CD4-positive, alpha-beta T cell treated with Interleukin-6 at 100 ng/mL for 8 hours (primary cell): ENCODE data around the gene NHLRC4.

Source experiments
- DNase-seq: peaks from one replicate; pipeline ENCODE4 v3.0.0-alpha.2; 2020; ENCODE audit warnings: mixed read lengths, low spot score

The NHLRC4 gene

GRCh38 chr16:553601-554296, 13.1 kb upstream of the NHLRC4 start:
- no peak for DNase-seq

DNA sequence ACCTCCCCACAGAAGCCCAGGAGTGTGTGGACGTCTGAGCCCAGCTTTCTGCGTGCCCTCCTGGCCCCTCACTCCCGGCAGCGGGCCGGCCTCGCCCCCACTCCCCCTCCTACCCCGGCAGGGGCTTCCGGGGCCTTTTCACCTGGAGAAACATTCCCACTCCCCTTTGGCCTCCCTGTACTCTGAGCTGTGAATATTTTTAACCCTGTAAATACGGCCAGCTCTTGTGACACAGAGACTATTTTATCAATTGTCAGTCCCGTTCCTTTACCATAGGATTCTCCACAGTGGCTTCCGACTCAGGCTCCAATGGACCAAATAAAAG, 12.5 kb upstream of the NHLRC4 start:
- DNase-seq: no peak

DNA sequence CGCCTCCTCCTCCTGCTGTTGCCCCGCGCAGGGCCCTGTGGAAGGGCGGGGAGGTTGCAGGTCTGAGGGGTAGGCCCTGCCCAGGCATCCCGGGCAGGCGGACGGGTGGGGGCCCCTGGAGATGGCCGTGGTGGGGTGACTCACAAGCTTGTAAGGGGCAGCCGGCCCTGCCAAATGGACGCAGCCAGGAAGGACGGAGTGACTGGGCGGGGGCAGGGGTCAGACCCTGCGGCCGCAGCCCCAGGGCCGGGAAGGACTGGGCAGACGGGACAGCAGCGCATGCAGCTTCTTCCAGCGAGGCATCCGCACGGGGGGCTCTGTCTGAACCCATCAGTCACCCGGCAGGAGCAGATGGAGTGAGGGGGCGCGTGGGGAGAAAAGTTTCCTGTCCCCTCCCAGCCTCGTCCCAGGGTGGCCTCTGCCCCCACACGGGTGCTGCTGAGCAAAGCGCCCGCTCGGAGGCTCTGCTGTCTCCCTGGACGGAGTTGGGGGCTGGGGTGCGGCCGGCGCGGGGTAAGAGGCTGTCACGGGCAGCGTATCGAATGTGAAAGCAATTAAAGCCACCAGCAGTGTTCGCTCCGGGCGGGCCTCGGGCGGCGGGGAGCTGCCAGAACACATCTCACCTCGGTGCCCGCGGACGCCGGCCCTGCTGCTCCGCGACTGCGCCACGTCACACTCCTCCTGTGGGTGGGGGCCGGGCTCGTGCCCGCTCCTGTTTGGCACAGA, 12.0 kb upstream of the NHLRC4 start:
- DNase-seq: no peak

GRCh38 chr16:555528-556473, 11.0 kb upstream of the NHLRC4 start:
- DNase-seq: no peak

- no peak for DNase-seq
Measured at GRCh38 chr16:556474-557173, 10.2 kb upstream of the NHLRC4 start.

GRCh38 chr16:557463-558297, 9.1 kb upstream of the NHLRC4 start:
- no peak for DNase-seq

DNA sequence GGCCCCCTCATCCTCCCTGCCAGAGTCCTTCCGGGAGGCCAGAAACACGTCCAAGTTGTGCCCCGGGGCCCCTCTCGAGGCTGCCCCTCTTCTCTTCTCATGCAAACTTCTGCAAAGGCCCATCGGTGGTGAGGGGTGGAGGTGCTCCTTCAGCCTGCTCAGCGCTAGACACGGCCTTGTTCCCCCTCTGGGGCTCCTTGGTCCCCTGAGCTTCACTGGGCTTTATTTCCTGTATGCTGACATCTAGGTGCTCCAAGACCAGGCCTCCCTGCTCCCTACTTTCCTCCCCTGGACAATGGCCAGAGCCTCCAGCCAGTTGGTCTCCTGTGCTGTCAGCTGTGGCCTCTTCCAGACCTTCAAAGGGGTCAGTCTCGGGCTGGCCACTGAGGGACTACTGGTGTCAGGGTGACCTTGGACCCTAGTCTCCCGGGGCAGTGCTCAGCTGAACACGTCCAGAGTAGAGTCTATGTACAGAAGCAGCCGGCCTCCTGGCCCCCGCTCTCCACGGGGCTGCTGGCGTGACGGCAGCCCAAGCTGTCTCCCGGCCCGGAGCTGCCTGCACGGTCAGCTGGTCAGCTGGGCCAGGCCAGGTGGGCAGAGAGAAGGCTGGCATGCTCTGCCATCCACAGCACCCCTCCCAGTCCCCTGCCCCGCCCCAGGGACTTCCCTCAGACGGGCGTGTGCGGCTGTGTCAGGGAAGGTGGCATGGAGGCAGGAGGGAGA, 8.3 kb upstream of the NHLRC4 start:
- DNase-seq: no peak

DNA sequence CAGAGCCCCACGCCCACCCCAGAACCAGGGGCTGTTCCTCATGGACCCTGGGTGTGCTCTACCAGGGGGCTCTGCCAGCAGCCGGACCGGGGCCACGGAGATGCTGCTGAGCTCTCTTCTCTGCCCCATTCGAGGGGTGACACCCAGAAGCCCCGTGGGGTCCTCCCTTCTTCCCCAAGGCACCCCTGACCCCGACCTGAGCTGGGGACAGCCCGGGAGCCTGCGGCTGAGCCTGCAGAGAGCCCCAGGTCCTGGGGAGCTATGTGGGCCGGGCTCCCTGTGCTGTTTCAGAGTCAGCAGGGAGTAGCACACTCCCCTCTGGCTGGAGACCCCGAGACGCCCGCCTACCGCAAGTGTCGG, 7.8 kb upstream of the NHLRC4 start:
- no peak for DNase-seq

DNA sequence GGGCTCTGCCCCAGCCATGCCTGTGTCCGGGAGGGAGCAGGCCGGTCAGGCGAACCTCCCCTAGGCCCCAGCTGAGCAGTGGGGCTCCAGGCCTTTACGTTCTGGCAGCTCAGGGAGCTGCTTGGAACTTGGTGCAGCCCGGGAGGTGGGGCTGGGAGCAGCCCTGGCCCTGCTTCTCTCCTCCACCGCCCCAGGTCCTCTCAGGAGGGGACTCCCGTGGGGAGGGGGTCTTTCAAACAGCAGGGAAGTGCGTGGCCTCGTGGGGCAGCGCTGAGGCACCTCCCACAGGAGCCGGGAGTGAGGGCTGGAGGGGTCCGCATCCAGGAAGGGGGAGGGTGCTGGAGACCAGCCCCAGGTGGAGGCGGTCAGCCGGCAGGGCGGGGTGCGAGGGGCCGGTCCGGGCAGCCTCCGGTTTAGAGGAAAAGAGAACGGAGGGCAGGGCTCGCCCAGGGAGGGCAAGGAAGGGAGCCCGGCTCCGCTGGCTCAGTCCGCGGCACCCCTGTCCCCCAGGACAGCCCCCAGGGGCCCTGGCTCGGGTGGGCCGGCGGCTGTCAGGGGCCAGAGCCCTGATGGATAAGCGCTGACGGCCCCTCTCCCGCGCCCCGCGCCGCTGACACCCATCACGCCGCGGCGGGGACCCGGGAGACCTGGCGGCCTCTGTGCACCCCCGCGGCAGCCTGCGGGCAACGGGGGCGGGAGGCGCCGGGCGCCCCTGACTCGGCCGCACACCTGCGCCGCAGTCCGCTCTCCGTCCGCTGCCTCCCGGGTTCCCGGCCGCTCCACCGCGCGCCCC, 7.2 kb upstream of the NHLRC4 start:
- no peak for DNase-seq

DNA sequence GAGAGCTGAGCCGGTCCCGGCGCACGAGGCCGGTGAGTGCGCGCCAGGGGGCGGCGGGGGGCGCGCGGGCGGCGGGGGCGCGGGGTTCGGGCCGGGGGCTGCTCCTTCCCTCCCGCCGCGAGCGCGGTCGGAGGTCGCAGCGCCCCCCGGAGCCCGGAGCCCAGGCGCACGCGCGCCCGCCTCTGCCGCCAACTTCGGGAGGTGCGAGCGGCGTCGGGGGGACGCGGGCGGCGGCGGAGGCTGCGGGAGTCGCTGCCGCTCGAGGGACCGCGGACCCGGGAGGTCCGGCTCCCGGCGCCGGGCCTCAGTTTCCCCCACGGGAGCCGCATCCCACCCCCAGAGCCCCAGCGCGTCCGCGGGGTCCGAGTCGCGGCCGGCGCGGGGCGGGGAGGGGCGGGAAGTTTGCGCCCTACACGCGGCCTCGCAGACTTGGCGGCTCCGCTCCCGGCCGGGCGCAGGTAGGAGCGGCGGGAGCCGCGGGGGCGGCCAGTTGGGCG, 6.6 kb upstream of the NHLRC4 start, which contains the start of gene PRR35:
Gene PRR35 (plus strand): TSS at position 191 of the 497 bp plus-strand sequence. CDS start 2,901 bp downstream, outside the sequence.
- DNase-seq: no peak

GRCh38 chr16:560701-561412, 5.9 kb upstream of the NHLRC4 start:
- DNase-seq: no peak

- DNase-seq: no peak
Measured at GRCh38 chr16:561413-561794, 5.4 kb upstream of the NHLRC4 start.

GRCh38 chr16:561957-562938, 4.6 kb upstream of the NHLRC4 start:
- no peak for DNase-seq

DNA sequence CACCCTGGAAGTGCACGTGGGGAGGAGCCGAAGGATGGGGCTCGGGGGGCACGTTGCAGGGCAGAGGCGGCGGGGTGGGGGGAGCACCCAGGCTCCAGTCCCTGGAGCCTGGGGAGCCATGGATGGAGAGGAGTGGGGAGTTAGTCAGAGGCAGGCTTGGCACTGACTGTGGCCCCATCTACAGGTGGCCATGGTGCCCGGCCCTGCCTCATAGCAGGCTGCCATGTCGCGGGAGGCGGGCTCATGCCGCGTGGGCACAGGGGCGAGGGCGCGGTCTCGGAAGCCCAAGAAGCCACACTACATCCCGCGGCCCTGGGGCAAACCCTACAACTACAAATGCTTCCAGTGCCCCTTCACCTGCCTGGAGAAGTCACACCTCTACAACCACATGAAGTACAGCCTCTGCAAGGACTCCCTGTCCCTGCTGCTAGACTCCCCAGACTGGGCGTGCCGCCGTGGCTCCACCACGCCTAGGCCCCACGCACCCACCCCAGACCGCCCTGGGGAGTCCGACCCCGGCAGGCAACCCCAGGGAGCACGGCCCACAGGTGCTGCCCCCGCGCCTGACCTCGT, 3.6 kb upstream of the NHLRC4 start:
- DNase-seq: no peak

GRCh38 chr16:564690-565418, 2.0 kb upstream of the NHLRC4 start:
- no peak for DNase-seq
